GM19452 (cell line): ENCODE results near the gene PCNX2.

Experiments
- ATAC-seq: cut with Tn5 transposase; IDR thresholded peaks from one replicate; pipeline ENCODE4 v1.9.1; 2021; ENCODE audit not compliant: unreplicated experiment

Gene PCNX2

DNA sequence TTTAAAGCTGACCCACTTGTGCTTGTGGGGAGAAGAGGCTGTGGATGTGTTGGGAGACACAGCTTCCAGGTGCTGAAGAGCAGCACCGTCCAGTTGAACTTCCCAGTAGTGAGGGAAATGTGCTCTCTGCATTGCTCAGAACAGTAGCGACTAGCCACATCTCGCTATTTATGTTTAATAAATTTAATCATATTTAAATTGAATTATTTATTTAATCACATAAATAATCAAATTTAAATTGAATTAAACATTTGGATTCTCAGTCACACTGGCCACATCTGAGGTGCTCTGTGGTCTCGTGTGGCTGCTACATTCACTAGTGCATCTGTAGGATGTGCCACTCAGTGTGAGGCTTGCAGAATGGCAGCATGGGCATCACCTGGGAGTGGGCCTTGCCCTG is 325.0 kb downstream of the PCNX2 start:
- no peak for ATAC-seq

DNA sequence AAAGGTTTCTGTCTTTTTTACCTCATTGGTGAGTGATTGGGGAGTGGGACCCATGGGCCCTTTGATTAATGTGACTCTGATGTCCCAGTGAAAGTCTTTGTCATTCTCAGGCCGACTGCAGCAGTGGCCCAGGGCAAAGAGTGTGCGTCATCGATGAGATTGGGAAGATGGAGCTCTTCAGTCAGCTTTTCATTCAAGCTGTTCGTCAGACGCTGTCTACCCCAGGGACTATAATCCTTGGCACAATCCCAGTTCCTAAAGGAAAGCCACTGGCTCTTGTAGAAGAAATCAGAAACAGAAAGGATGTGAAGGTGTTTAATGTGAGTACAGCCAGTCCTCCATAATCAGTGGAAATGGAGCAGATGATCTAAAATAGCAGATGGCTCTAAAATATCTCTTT is 325.7 kb downstream of the PCNX2 start:
- ATAC-seq = no peak

GRCh38 chr1:232968965-232969364 is 326.6 kb downstream of the PCNX2 start:
- no peak for ATAC-seq

- ATAC-seq = no peak
Observed at GRCh38 chr1:232968391-232968790, 327.1 kb downstream of the PCNX2 start.

DNA sequence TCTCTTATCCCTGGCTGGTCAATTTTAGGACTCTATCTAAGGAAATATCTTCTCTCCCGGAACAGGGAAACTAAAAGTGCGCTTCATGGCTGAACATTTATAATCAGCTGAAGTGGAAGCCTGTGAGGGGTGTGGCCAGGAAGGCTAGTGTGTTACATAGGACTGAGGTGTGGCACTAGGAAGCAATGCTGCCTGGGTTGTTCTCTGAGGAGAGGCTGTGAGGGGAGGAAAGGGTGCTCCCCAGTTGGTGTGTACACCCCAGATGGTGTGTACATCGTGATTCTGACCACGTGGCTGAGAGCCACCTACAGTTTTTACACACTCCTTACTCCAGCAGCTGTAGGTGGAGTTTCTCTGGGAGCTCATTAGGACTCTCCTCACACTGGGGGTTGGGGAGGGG is 328.9 kb downstream of the PCNX2 start:
- no peak for ATAC-seq

- ATAC-seq = no peak
Observed at GRCh38 chr1:232965912-232966217, 329.7 kb downstream of the PCNX2 start.

DNA sequence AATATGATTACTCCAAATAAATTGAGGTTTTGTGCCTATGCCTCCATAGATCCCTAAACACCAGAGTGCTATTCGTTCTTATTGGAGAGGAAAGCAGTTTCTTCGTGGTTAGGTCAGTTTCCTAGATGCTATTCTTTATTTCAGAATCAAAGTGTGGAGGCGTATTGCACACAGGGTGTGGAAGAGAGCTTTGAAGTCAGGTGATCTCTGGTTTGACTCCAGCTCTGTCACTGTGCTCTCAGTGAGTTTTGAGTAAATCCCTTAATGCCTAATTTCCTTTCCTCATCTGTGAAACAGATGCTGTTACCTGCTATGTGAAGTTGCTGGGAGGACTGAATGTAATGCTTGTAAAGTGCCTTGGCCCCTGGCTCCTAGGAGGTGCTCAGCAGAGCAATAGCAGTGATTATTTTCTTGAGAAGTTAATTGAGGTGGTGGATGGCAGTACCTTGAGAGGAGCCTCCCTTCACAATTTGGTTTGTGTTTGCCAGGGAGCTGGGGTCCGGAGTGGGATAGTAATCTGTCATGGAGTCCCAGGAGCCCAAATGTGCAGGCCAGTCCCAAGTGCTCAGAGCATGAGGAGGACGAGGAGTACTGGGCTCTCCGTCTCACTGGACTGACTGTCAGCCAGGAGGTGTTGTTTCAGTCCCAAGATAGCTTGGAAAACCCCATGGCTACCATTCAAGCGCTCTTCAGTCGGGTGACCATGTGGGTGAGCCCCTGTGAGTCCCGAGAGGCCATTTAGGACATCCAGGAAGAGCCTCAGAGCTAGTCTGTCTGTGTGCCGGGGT is 330.2 kb downstream of the PCNX2 start:
- ATAC-seq = no peak

DNA sequence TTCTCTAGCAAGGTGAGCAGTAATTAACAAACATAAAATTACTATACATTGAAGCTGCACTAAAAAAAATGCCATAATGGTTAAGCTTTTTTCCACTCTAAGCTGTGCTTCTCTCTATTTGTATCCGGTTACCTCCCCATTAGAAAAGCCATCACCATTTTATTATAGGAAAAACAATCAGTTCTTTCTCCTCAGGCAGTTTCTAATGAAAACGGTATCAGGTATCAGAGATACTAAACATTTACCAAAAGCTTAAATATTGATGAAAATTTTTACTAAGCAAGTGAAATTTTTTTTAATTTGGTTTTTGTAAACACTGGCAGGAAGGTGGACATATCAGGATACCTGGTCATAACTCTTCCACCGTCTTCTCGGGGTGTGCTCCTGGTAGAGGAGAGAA is 330.9 kb downstream of the PCNX2 start:
- ATAC-seq = no peak

- ATAC-seq = no peak
Observed at GRCh38 chr1:232962761-232963745, 332.5 kb downstream of the PCNX2 start.

DNA sequence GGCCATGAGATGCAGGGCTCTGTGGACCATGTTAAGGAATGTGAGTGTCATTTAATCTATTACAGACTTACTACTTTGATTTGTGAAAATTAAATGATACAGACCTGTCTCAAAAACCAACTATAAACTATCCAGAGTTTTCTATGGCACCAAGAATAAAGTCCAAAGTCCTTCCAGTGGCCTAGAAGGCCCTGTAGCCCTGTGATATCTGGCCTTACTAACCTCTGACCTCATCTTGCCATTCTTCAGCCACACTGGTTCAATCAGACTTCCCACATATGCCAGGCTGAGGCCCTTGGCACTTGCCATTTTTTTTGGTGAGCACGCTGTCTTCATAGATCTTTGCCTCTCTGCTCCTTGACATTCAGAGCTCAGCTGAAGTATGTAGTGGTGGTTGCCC is 337.5 kb downstream of the PCNX2 start:
- no peak for ATAC-seq

- ATAC-seq = no peak
Observed at GRCh38 chr1:232956081-232956480, 339.4 kb downstream of the PCNX2 start.

- no peak for ATAC-seq
Observed at GRCh38 chr1:232954594-232955365, 340.7 kb downstream of the PCNX2 start.

GRCh38 chr1:232952514-232953499 is 342.7 kb downstream of the PCNX2 start:
- ATAC-seq = peak; percentile 55

DNA sequence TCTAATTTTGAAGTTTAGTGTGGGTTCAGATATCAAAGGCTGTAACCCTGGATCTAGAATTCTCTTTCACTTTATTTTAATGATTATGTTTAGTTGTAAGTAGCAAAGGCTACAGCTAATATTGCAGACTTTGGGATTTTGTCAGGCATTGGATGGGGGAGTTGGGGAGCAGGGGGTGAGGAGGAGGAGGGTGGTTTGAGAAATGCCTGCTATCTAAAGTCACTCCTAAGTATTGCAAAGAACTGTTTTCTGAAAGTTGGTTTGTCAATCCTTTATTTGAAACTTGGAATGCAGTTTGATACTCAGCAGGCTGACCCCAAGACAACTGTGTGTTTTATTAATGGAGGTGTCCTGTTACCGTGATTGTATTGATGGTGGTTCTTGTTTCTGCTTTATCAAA is 343.9 kb downstream of the PCNX2 start:
- no peak for ATAC-seq

DNA sequence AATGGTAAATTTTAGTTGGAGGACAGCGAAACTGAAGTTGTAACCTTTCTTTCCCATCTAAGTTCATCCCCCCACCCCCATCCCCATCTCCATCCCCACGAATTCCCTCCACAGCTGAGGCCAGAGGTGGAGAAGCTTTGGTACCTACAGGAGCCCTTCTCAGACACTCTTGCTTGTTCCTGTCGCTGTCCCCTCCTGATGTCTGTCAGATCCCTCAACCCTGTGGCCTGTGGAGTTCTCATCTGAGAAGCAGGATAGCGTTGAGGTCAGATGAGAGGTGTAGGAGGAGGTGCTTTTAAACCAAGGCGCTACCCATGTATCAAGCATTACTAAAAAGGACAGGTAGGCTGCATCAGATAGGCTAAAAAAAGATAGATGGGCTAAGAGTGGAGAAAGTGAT is 344.3 kb downstream of the PCNX2 start:
- no peak for ATAC-seq

GRCh38 chr1:232950197-232951176 is 345.0 kb downstream of the PCNX2 start, which contains the start of gene NTPCR:
TSS of gene NTPCR (plus strand) at chr1:232950611. CDS start at chr1:232950711, 100 bp downstream.
- ATAC-seq = peak; percentile 85

GRCh38 chr1:232949636-232950196 is 345.8 kb downstream of the PCNX2 start:
- ATAC-seq = no peak

- no peak for ATAC-seq
Observed at GRCh38 chr1:232944347-232944746, 351.2 kb downstream of the PCNX2 start.
